ENCODE results near the gene MYLK. TPM values are rescaled to one million over a fixed set of nuclear protein-coding genes. Genes with fewer than 3 reads are reported as not detected.
A peak's percentile ranks its signal among the peaks of the same experiment; 100 is the strongest.

Gene MYLK
- total RNA-seq, 1 donor from 2014 or later: 722 TPM

DNA sequence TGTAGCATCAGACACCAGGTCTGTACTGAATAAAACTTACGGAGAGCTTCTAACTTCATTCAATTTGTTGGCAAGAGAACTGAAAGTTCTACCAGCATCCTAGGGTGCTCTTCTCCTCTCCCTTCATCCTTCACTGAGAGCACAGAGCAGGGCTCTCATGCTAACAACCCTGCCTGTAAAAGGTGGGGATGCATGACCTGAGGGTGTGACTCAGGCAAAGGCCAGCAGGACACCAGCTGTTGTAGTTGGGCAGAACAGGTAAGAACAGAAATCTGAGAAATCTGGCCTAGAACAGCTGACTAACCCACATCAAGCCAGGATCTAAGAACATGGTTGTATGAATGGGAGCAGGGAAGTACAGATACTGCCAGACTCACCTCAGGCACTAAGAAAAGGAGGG is 64.2 kb downstream of the MYLK start:
- no peak for DNase-seq (ENCODE audit: low read depth)

DNA sequence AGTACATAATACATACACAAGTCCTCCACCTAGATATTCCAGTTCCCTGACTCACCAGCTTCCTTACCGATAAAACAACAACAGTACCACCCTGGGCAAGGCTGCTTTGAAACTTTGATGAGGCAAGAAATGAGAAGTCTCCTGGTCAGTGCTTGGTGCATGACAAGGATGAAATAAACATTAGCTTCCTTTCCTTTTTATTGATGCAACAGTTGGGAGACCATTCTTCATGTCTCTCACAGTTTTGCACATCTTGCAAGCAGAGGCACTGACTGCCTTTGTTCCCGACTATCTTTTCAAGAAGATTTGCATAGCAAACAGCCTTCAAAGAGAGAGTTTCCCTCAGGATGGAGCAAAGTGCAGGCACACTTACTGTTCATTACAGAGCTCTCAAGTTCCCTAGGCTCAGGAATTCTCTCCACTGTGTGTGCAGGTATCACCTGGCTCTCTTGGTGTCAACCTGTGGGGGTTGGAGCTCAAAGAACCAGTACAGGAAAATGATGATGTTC is 65.2 kb downstream of the MYLK start:
- peak; percentile 95 for DNase-seq (ENCODE audit: low read depth)

DNA sequence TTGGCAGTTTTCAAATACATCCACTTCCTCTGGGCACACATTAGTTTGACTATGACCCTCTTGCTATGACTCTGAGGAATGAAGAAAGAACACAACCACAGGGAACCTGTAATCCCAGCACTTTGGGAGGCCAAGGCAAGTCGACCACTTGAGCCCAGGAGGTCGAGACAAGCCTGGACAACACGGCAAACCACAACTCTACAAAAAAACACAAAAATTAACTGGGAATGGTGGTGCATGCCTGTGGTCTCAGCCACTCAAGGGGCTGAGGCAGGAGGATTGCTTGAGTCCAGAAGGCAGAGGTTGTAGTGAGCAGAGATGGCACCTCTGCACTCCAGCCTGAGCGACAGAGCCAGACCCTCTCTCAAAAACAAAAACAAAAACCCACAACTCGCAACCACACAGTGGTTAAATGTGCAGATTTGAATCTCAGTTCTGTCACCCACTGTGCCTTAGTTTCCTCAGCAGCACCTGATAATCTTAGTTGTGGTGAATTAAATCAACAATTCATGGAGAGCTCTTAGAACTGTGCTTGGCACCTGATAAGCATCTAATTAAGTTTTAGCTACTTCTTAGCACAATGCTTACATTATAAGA is 65.7 kb downstream of the MYLK start:
- peak; percentile 52 for DNase-seq (ENCODE audit: low read depth)

- no peak for DNase-seq (ENCODE audit: low read depth)
These were observed 66.7 kb downstream of the MYLK start for GRCh38 chr3:123817413-123817812.

- peak; percentile 63 for DNase-seq (ENCODE audit: low read depth)
These were observed 67.4 kb downstream of the MYLK start for GRCh38 chr3:123816673-123817207.

DNA sequence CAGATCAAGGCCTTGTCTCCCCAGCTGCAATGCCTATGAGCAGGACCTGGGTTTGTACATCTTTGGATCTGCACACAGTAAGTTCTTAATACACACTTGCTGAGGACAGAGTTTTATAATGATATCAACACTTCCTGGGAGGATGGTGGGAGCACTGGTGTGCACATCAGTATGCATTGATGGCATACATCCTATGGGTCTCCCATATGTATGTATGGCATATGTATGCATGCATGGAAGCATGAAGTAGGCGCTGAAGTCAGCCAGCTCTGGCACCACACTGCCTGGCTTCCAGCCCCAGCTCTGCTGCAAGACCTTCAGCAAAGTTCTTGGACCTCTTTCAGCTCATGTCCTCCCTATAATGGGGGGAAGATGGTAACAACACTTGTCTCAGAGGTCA is 68.2 kb downstream of the MYLK start:
- no peak for DNase-seq (ENCODE audit: low read depth)

- no peak for DNase-seq (ENCODE audit: low read depth)
These were observed 70.3 kb downstream of the MYLK start for GRCh38 chr3:123813876-123814275.

DNA sequence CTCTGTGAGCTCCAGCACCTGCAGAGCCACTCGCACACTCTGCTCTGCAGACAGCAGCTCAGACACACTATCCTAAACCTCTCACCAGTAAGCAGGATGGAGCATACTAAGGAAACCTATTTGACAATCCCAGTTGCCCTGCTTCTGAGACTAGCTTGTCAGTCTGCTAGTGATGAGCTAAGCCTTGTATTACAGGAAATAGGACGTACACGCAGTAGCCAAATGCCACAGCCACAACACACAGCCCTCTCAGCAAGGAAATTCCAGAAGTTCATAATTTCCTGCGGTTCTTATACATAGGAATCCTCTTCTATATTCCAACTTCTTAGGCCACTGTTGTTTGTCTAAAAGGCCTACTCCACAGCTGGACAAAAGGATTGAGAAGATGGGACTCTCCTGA is 74.5 kb downstream of the MYLK start:
- DNase-seq (ENCODE audit: low read depth): no peak

DNA sequence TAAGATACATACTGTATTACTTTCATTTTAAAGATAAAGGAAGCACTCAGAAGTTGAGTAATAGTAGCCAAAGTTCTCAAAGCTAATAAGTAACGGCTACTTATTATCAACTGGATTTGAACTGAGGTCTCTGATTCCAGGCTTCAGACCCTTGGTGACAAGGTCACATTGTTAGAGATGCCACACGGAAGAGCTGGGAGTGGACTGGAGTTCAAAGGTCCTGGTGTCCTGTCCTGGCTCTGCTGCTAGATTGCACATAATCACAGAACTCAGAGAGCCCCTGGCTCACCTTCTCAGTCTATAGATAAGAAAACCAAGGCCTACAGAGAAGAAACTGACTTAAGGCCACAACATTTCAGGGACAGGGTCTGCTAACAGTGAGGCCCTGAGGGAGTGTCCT is 75.3 kb downstream of the MYLK start:
- DNase-seq (ENCODE audit: low read depth): no peak

DNA sequence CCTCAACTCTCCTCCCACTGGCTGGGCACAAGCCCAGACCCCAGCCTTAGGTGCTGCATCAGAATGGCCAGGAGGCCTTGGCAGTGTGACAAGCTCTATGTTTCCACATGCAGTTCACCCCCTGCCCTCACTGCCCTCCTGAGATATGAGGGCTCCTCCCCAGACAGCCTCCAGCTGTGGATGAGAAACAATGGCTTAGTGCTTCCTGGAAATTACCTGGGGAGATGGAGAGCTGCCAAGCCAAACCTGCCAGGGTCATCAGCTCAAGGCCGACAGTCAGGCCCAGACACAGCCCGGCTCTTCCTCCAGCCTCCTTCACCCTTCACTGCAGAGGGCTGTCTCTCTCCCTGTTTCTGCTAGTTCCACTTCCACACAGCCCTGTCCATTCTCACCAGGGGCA is 76.3 kb downstream of the MYLK start:
- peak; percentile 65 for DNase-seq (ENCODE audit: low read depth)

- no peak for DNase-seq (ENCODE audit: low read depth)
These were observed 78.6 kb downstream of the MYLK start for GRCh38 chr3:123805504-123805903.

GRCh38 chr3:123805101-123805500 is 79.0 kb downstream of the MYLK start:
- DNase-seq (ENCODE audit: low read depth): no peak

DNA sequence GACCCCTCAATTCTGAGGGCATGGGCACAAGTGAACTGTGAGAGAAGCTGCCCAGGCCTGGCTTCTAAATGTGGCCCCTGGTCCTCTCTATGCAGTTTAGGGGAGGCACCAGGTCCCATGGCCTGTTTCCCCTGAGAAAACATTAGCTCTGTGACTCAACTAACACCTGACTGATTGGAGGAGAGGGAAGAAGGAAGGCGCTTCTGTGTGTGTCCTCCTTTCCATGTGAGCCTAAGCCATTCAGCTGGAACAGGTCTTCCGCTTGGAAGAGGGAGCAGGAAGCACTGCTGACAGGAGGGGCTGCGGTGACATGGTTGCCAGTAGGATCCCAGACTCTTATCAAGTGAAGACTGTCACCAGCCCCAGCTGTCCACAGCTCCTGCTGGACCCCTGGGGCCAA is 79.5 kb downstream of the MYLK start:
- no peak for DNase-seq (ENCODE audit: low read depth)

DNA sequence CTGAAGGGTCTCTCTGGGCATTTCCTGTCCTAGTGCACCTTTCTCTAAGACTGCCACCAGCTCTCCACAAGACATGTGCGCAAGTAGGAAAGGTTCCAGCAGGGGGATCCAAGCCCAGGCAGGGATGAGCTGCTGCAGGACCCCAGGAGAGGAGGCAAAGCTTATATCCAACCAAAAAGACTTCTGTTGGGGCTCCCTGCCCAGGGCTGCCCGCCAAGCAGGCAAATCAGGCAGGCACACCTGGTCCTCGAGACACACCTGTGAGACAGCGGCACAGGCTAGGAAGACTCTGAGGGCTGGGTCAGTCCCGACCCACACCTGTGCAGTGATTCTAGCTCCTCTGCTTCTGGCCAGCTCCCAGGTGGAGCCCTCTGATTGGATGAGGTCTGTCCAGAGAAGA is 80.6 kb downstream of the MYLK start:
- no peak for DNase-seq (ENCODE audit: low read depth)

GRCh38 chr3:123802007-123802625 is 82.0 kb downstream of the MYLK start:
- DNase-seq (ENCODE audit: low read depth): no peak

GRCh38 chr3:123801474-123801873 is 82.7 kb downstream of the MYLK start:
- no peak for DNase-seq (ENCODE audit: low read depth)

- no peak for DNase-seq (ENCODE audit: low read depth)
These were observed 83.8 kb downstream of the MYLK start for GRCh38 chr3:123800362-123800682.

GRCh38 chr3:123799544-123800361 is 84.4 kb downstream of the MYLK start:
- peak; percentile 93 for DNase-seq (ENCODE audit: low read depth)

GRCh38 chr3:123798550-123798949 is 85.6 kb downstream of the MYLK start:
- no peak for DNase-seq (ENCODE audit: low read depth)

DNA sequence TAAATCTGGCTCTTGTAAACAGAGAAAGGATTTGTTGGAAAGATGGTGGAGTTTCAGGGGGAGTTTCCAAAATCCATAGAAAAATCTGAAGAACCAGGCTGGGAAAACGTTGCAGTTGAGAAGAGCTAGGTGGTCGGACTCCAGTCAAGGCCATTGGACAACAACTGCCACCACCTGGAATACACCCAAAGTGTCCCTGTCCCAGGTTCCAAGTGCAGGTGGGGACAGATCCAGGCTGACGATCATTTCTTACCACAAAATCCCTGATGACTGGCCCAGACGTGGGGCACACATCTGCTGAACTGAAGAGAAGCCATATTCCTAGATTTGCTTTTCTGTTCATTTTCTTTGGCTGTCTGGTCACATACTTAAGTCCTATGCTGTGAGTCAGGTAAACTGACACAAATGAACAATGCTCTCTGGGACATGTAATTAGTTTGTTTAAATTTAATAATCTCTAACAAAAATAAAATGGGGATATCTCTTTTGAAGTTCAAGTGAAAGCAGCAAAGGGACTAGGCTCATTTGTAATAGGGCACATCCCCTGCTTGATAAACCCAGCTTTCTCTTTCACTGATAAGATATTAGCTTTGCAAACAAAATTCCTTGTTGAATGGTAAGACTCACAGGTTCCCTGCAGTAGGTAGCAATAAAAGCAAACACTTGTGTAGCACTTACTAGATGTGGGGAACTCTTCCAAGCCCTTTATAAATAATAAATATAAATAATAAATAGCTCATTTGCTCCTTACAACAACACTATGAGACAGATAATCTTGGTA is 88.5 kb downstream of the MYLK start:
- DNase-seq (ENCODE audit: low read depth): no peak

GRCh38 chr3:123793425-123793824 is 90.7 kb downstream of the MYLK start:
- no peak for DNase-seq (ENCODE audit: low read depth)
